ENCODE measurements around the gene KCNV2.

The KCNV2 gene

GRCh38 chr9:2722715-2723114, 5.4 kb downstream of the KCNV2 start:
- DNase-seq: no peak

GRCh38 chr9:2723376-2724065, 6.2 kb downstream of the KCNV2 start:
- no peak for DNase-seq

- DNase-seq: no peak
Observed at GRCh38 chr9:2725126-2725525, 7.8 kb downstream of the KCNV2 start.

GRCh38 chr9:2725898-2726649, 8.8 kb downstream of the KCNV2 start:
- DNase-seq: no peak

- no peak for DNase-seq
Observed at GRCh38 chr9:2726650-2727340, 9.5 kb downstream of the KCNV2 start.

GRCh38 chr9:2727374-2727773, 10.1 kb downstream of the KCNV2 start:
- DNase-seq: no peak

- DNase-seq: peak; percentile 80
Observed at GRCh38 chr9:2727966-2728613, 10.8 kb downstream of the KCNV2 start.

GRCh38 chr9:2729003-2729402, 11.7 kb downstream of the KCNV2 start:
- DNase-seq: peak; percentile 14

- DNase-seq: no peak
Observed at GRCh38 chr9:2729721-2730120, 12.4 kb downstream of the KCNV2 start.

GRCh38 chr9:2730971-2731370, 13.7 kb downstream of the KCNV2 start:
- no peak for DNase-seq

- DNase-seq: no peak
Observed at GRCh38 chr9:2732492-2732891, 15.2 kb downstream of the KCNV2 start.

GRCh38 chr9:2740616-2741015, 23.3 kb downstream of the KCNV2 start:
- DNase-seq: no peak

- DNase-seq: no peak
Observed at GRCh38 chr9:2741441-2742158, 24.3 kb downstream of the KCNV2 start.

GRCh38 chr9:2742214-2742613, 24.9 kb downstream of the KCNV2 start:
- DNase-seq: no peak

- no peak for DNase-seq
Observed at GRCh38 chr9:2743937-2744529, 26.7 kb downstream of the KCNV2 start.

- peak; percentile 24 for DNase-seq
Observed at GRCh38 chr9:2745560-2746380, 28.5 kb downstream of the KCNV2 start.

GRCh38 chr9:2749485-2749884, 32.2 kb downstream of the KCNV2 start:
- no peak for DNase-seq

GRCh38 chr9:2755285-2755684, 38.0 kb downstream of the KCNV2 start:
- DNase-seq: no peak

GRCh38 chr9:2758162-2758897, 41.0 kb downstream of the KCNV2 start:
- DNase-seq: no peak

GRCh38 chr9:2758898-2759510, 41.7 kb downstream of the KCNV2 start:
- no peak for DNase-seq

All from retina (tissue), 1 donor.